DND-41 (cell line): ENCODE results near the gene L1TD1.
"Not testable (repeated sequence)": the region's sequence is repeated elsewhere in the genome, so short reads cannot be mapped to it uniquely, and the experiment has no call there.

Experiments
- ATAC-seq: fragments of 200-7000 bp; cut with Tn5 transposase; 3 replicates; pipeline ENCODE4 v1.9.1; 2021; ENCODE audit warnings: low read depth; ENCODE audit not compliant: insufficient read depth
- DNase-seq: peaks from one replicate; pipeline ENCODE4 v3.0.0-alpha.2; 2020
- H2AFZ ChIP-seq: 2 replicates; pipeline ENCODE4 v1.6.0; 2012; ENCODE audit warnings: low read depth, low read length
- H3K27ac ChIP-seq: 2 replicates; pipeline ENCODE4 v1.5.1; 2012; ENCODE audit warnings: low read length, inconsistent platforms
- H3K27me3 ChIP-seq: fragments of 200-600 bp; sonication (generic); 2 replicates; pipeline ENCODE4 v1.6.0; 2012; ENCODE audit warnings: low read length, mild to moderate bottlenecking, inconsistent platforms; ENCODE audit not compliant: insufficient read depth, poor library complexity
- H3K36me3 ChIP-seq: 2 replicates; pipeline ENCODE4 v1.5.1; 2012; ENCODE audit warnings: low read length, inconsistent platforms; ENCODE audit not compliant: insufficient read depth
- H3K4me1 ChIP-seq: 2 replicates; pipeline ENCODE4 v1.5.1; 2012; ENCODE audit warnings: mild to moderate bottlenecking, low read length; ENCODE audit not compliant: insufficient read depth
- H3K4me2 ChIP-seq: 2 replicates; pipeline ENCODE4 v1.6.0; 2012; ENCODE audit warnings: mild to moderate bottlenecking, moderate library complexity, low read length, inconsistent platforms; ENCODE audit not compliant: insufficient read depth
- H3K4me3 ChIP-seq, 2 experiments: fragments of 200-600 bp in 1 of 2; shearing (Covaris generic) in 1 of 2; 2 replicates each; pipeline ENCODE4 v1.5.1; 2012 to 2016; ENCODE audit warnings: inconsistent platforms in 2 of 2, low read length in 2 of 2, mild to moderate bottlenecking in 2 of 2, low read depth in 1 of 2, moderate library complexity in 1 of 2
- H3K79me2 ChIP-seq: 2 replicates; pipeline ENCODE4 v1.6.0; 2012; ENCODE audit warnings: low read length, inconsistent platforms; ENCODE audit not compliant: insufficient read depth
- H3K9ac ChIP-seq: 2 replicates; pipeline ENCODE4 v1.6.0; 2012; ENCODE audit warnings: low read depth, mild to moderate bottlenecking, inconsistent platforms, low read length, moderate library complexity
- H3K9me3 ChIP-seq: 2 replicates; pipeline ENCODE4 v1.5.1; 2012; ENCODE audit warnings: low read length, moderate library complexity, mild to moderate bottlenecking, inconsistent platforms; ENCODE audit not compliant: insufficient read depth, severe bottlenecking
- H4K20me1 ChIP-seq: 2 replicates; pipeline ENCODE4 v1.6.0; 2012; ENCODE audit warnings: low read length; ENCODE audit not compliant: insufficient read depth
- CTCF ChIP-seq: IDR thresholded peaks from 2 replicates; pipeline ENCODE4 v1.5.1; 2012; ENCODE audit warnings: borderline replicate concordance, low read length, moderate library complexity, mild to moderate bottlenecking; ENCODE audit not compliant: poor library complexity, severe bottlenecking; ENCODE audit errors: extremely low read depth
- EZH2 ChIP-seq: IDR thresholded peaks from 3 replicates; pipeline ENCODE4 v1.6.1; 2012; ENCODE audit warnings: borderline replicate concordance, low read depth, mild to moderate bottlenecking, moderate library complexity, low read length, inconsistent platforms; ENCODE audit not compliant: severe bottlenecking

Gene L1TD1

GRCh38 chr1:62237950-62238374, 43.3 kb downstream of the L1TD1 start:
- Histone ChIP-seq H2AFZ (no peak overlapping the region), H3K9me3 (no peaks in the 10 kb centered on the region), H4K20me1 (no peaks in the 10 kb centered on the region), H3K27ac (no peak overlapping the region), H3K9ac (no peak overlapping the region), H3K27me3 (no peaks in the 10 kb centered on the region), H3K4me2 (no peak overlapping the region), H3K4me3 (no peak overlapping the region), H3K4me1 (no peaks in the 10 kb centered on the region), H3K36me3 (no peaks in the 10 kb centered on the region), H3K79me2 (no peaks in the 10 kb centered on the region)
- DNase-seq: no peak
- no peak for TF ChIP-seq EZH2
- no peak for ATAC-seq

- no peak overlapping the region for H3K9ac ChIP-seq
- no peak for ATAC-seq
- H3K79me2 ChIP-seq: no peaks in the 10 kb centered on the region
- H3K27ac ChIP-seq: no peak overlapping the region
- no peaks in the 10 kb centered on the region for H4K20me1 ChIP-seq
- H2AFZ ChIP-seq: no peak overlapping the region
- DNase-seq: no peak
- no peak overlapping the region for H3K4me2 ChIP-seq
- no peaks in the 10 kb centered on the region for H3K27me3 ChIP-seq
- no peak overlapping the region for H3K4me3 ChIP-seq
- no peaks in the 10 kb centered on the region for H3K4me1 ChIP-seq
- TF ChIP-seq CTCF (no peak), EZH2 (no peak)
- no peaks in the 10 kb centered on the region for H3K9me3 ChIP-seq
- H3K36me3 ChIP-seq: no peaks in the 10 kb centered on the region
These were observed 43.9 kb downstream of the L1TD1 start for GRCh38 chr1:62238507-62238906.

DNA sequence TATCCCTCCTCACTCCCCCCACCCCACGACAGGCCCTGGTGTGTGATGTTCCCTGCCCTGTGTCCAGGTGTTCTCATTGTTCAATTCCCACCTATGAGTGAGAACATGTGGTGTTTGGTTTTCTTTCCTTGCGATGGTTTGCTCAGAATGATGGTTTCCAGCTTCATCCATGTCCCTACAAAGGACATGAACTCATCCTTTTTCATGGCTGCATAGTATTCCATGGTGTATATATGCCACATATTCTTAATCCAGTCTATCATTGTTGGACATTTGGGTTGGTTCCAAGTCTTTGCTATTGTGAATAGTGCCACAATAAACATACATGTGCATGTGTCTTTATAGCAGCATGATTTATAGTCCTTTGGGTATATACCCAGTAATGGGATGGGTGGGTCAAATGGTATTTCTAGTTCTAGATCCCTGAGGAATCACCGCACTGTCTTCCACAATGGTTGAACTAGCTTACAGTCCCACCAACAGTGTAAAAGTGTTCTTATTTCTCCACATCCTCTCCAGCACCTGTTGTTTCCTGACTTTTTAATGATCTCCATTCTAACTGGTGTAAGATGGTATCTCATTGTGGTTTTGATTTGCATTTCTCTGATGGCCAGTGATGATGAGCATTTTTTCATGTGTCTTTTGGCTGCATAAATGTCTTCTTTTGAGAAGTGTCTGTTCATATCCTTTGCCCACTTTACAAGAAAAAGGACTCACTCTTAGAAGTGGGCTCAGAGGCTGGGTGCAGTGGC, 45.2 kb downstream of the L1TD1 start:
- not testable (repeated sequence) for H3K36me3 ChIP-seq, H3K27ac ChIP-seq, H2AFZ ChIP-seq, H4K20me1 ChIP-seq, H3K27me3 ChIP-seq, H3K9ac ChIP-seq, DNase-seq, H3K4me3 ChIP-seq, H3K79me2 ChIP-seq, H3K9me3 ChIP-seq, H3K4me1 ChIP-seq, ATAC-seq, H3K4me2 ChIP-seq

DNA sequence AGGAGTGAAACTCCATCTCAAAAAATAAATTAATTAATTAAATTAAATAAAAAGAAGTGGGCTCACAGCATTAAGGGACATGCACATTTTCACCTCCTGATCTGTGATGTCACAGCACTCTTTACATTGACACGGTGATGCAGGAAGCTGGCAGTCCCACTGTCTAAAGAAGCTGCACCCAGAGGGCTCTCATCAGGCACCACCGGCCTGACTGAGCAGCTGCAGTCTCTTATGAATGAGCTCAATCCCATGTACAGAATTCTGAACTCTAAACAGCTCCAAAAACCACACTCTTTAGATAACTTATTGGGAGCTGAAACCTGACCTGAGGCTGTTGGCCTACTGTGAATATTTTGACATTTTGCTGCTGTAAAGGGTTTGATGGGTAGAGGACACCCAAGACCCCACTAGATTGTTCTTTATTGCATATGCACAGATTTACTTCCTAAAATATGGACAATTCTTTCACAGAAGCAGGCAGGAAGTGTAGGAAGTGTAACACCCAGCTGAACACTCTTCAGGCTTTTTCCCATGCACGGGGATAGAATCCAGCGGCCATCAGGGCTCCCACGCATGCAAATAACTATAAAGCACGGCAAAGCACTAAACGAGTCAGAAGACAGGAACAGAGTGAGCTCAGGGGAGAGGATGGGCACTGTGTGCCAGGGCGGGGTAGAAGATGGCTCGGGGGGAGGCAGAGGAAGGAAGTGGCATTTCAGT, 46.2 kb downstream of the L1TD1 start:
- ATAC-seq (no peak), DNase-seq (no peak)
- TF ChIP-seq EZH2 (no peak), CTCF (no peak)
- H3K4me2 ChIP-seq: no peak overlapping the region
- H3K9ac ChIP-seq: no peak overlapping the region
- H3K27ac ChIP-seq: no peak overlapping the region
- no peaks in the 10 kb centered on the region for H3K79me2 ChIP-seq
- H3K36me3 ChIP-seq: no peaks in the 10 kb centered on the region
- H3K27me3 ChIP-seq: no peaks in the 10 kb centered on the region
- H3K9me3 ChIP-seq: no peaks in the 10 kb centered on the region
- no peak overlapping the region for H2AFZ ChIP-seq
- no peak overlapping the region for H3K4me3 ChIP-seq
- no peaks in the 10 kb centered on the region for H4K20me1 ChIP-seq
- no peaks in the 10 kb centered on the region for H3K4me1 ChIP-seq
